IMR-90 (cell line): ENCODE data around the gene MMP25. TPM values are rescaled to one million over a fixed set of nuclear protein-coding genes. Genes with fewer than 3 reads are reported as not detected.

Experiments
- ATAC-seq: fragments of 200-7000 bp; cut with Tn5 transposase; 2 replicates; pipeline ENCODE4 v1.9.1; 2020; ENCODE audit warnings: low read depth, mild to moderate bottlenecking, moderate library complexity
- BruUV-seq: library from RNA; stranded (reverse); fragments of 400-500 nt; replicated peaks from 2 replicates; lab custom pipeline; 2021; lab: Mats Ljungman, UMichigan
- CTCF ChIA-PET: fragments of 300-600 bp; formaldehyde crosslinking; extraction: SDS; loops from one replicate; lab custom pipeline; 2021; ENCODE audit warnings: antibody characterized with exemption; lab: Yijun Ruan, JAX
- POLR2A ChIA-PET: fragments of 300-600 bp; sonication (Branson Sonifier 250); formaldehyde crosslinking; loops from one replicate; lab custom pipeline; 2022; ENCODE audit warnings: antibody characterized with exemption; ENCODE audit not compliant: unreplicated experiment; lab: Charles Lee
- DNase-seq: peaks from one replicate; pipeline ENCODE4 v3.0.0; 2013
- H2AFZ ChIP-seq: replicated peaks from 2 replicates; pipeline ENCODE3; 2013; ENCODE audit warnings: low read length, mild to moderate bottlenecking; ENCODE audit not compliant: poor library complexity
- H2AK5ac ChIP-seq: 2 replicates; pipeline ENCODE4 v1.6.1; 2013; ENCODE audit warnings: low read depth, low read length, inconsistent platforms
- H2AK9ac ChIP-seq: replicated peaks from 2 replicates; pipeline ENCODE3; 2013; ENCODE audit warnings: mild to moderate bottlenecking, low read depth, low read length, moderate library complexity; ENCODE audit not compliant: poor library complexity
- H2BK120ac ChIP-seq: 2 replicates; pipeline ENCODE4 v1.6.1; 2013; ENCODE audit warnings: low read depth, low read length, inconsistent platforms
- H2BK15ac ChIP-seq: 3 replicates; pipeline ENCODE4 v1.6.1; 2013; ENCODE audit warnings: low read depth, low read length, inconsistent platforms
- H2BK20ac ChIP-seq: 2 replicates; pipeline ENCODE4 v1.6.1; 2013; ENCODE audit warnings: low read depth, mild to moderate bottlenecking, inconsistent platforms, low read length, moderate library complexity
- H2BK5ac ChIP-seq: 2 replicates; pipeline ENCODE4 v1.6.1; 2013; ENCODE audit warnings: mild to moderate bottlenecking, low read depth, low read length, inconsistent platforms; ENCODE audit not compliant: poor library complexity, severe bottlenecking
- H3K14ac ChIP-seq: replicated peaks from 2 replicates; pipeline ENCODE4 v1.6.1; 2013; ENCODE audit warnings: low read depth, low read length, inconsistent platforms
- H3K18ac ChIP-seq: 2 replicates; pipeline ENCODE4 v1.6.1; 2013; ENCODE audit warnings: low read depth, low read length, control low read depth
- H3K23ac ChIP-seq: 2 replicates; pipeline ENCODE4 v1.6.1; 2013; ENCODE audit warnings: low read depth, low read length, inconsistent platforms
- H3K27ac ChIP-seq: 2 replicates; pipeline ENCODE4 v1.5.1; 2013; ENCODE audit warnings: mild to moderate bottlenecking, control low read depth, low read length; ENCODE audit not compliant: insufficient read depth
- H3K27me3 ChIP-seq: 2 replicates; pipeline ENCODE4 v1.6.1; 2013; ENCODE audit warnings: low read length; ENCODE audit not compliant: control insufficient read depth, insufficient read depth
- H3K36me3 ChIP-seq: 2 replicates; pipeline ENCODE4 v1.6.1; 2013; ENCODE audit warnings: low read length, mixed read lengths; ENCODE audit not compliant: control insufficient read depth, insufficient read depth
- H3K4ac ChIP-seq: 2 replicates; pipeline ENCODE4 v1.6.1; 2013; ENCODE audit warnings: low read depth, low read length, inconsistent platforms
- H3K4me1 ChIP-seq: 2 replicates; pipeline ENCODE4 v1.6.1; 2013; ENCODE audit warnings: low read length, mixed read lengths; ENCODE audit not compliant: control insufficient read depth, insufficient read depth
- H3K4me2 ChIP-seq: 2 replicates; pipeline ENCODE4 v1.6.1; 2013; ENCODE audit warnings: low read depth, mild to moderate bottlenecking, control low read depth, low read length, moderate library complexity
- H3K4me3 ChIP-seq: 2 replicates; pipeline ENCODE4 v1.5.1; 2013; ENCODE audit warnings: low read depth, mild to moderate bottlenecking, control low read depth, low read length, moderate library complexity; ENCODE audit not compliant: insufficient read depth
- H3K56ac ChIP-seq: 2 replicates; pipeline ENCODE4 v1.6.1; 2013; ENCODE audit warnings: low read length, inconsistent platforms; ENCODE audit not compliant: insufficient read depth; ENCODE audit errors: extremely low read depth
- H3K79me1 ChIP-seq, 2 experiments: 2 replicates each; pipeline ENCODE4 v1.6.1; 2013; ENCODE audit warnings: low read length in 2 of 2, inconsistent platforms in 1 of 2, low read depth in 1 of 2
- H3K9ac ChIP-seq: 2 replicates; pipeline ENCODE4 v1.6.1; 2013; ENCODE audit warnings: low read depth, low read length, control low read depth
- H3K9me1 ChIP-seq: 2 replicates; pipeline ENCODE4 v1.6.1; 2013; ENCODE audit warnings: low read length, inconsistent platforms; ENCODE audit not compliant: insufficient read depth
- H3K9me3 ChIP-seq: 2 replicates; pipeline ENCODE4 v1.6.1; 2013; ENCODE audit warnings: low read length; ENCODE audit not compliant: control insufficient read depth, insufficient read depth
- H4K20me1 ChIP-seq: 2 replicates; pipeline ENCODE4 v1.6.1; 2013; ENCODE audit warnings: low read length, inconsistent platforms; ENCODE audit not compliant: insufficient read depth
- H4K5ac ChIP-seq: 2 replicates; pipeline ENCODE4 v1.6.1; 2013; ENCODE audit warnings: mild to moderate bottlenecking, low read depth, low read length, control low read depth
- H4K8ac ChIP-seq, 2 experiments: 2 replicates each; pipeline ENCODE4 v1.6.1; 2013; ENCODE audit warnings: low read depth in 2 of 2, low read length in 2 of 2, control low read depth in 1 of 2, inconsistent platforms in 1 of 2
- H4K91ac ChIP-seq: 2 replicates; pipeline ENCODE4 v1.6.1; 2013; ENCODE audit warnings: low read depth, low read length, inconsistent platforms; ENCODE audit not compliant: insufficient read depth
- BHLHE40 ChIP-seq: fragments of 150-350 bp; IDR thresholded peaks from 2 replicates; pipeline ENCODE4 v1.6.1; 2016; ENCODE audit warnings: mild to moderate bottlenecking, low read depth, low read length
- CEBPB ChIP-seq: IDR thresholded peaks from 2 replicates; pipeline ENCODE4 v1.6.1; 2012; ENCODE audit warnings: low read depth, low read length, improper control_type of control experiment
- CHD1 ChIP-seq: IDR thresholded peaks from 2 replicates; pipeline ENCODE4 v1.6.1; 2012; ENCODE audit warnings: low read depth, low read length, improper control_type of control experiment
- FOS ChIP-seq: fragments of 150-350 bp; IDR thresholded peaks from 2 replicates; pipeline ENCODE4 v1.6.1; 2016; ENCODE audit warnings: low read depth, low read length
- MAFK ChIP-seq: IDR thresholded peaks from 2 replicates; pipeline ENCODE4 v1.6.1; 2012; ENCODE audit warnings: low read depth, low read length, improper control_type of control experiment
- MAZ ChIP-seq: IDR thresholded peaks from 2 replicates; pipeline ENCODE4 v1.6.1; 2012; ENCODE audit warnings: low read depth, mild to moderate bottlenecking, low read length, improper control_type of control experiment, moderate library complexity, borderline replicate concordance
- MXI1 ChIP-seq: IDR thresholded peaks from 2 replicates; pipeline ENCODE4 v1.6.1; 2012; ENCODE audit warnings: low read depth, mild to moderate bottlenecking, low read length, moderate library complexity, borderline replicate concordance
- NFE2L2 ChIP-seq: fragments of 150-350 bp; IDR thresholded peaks from 2 replicates; pipeline ENCODE4 v1.6.1; 2016; ENCODE audit warnings: low read depth, mild to moderate bottlenecking, low read length
- RAD21 ChIP-seq: IDR thresholded peaks from 2 replicates; pipeline ENCODE4 v1.6.1; 2012; ENCODE audit warnings: low read length, improper control_type of control experiment
- SMC3 ChIP-seq: fragments of 150-350 bp; IDR thresholded peaks from 2 replicates; pipeline ENCODE4 v1.6.1; 2016; ENCODE audit warnings: low read depth, mild to moderate bottlenecking, antibody characterized with exemption, low read length, moderate library complexity
- WGBS, 2 experiments: methylation state at CpG; one replicate each; pipeline versions ENCODE4 v1.1.5 to v1.1.7; 2013; ENCODE audit warnings: missing lambda C conversion rate in 2 of 2; ENCODE audit not compliant: insufficient read length in 1 of 2; ENCODE audit errors: extremely low coverage in 2 of 2; 5-methylcytosine and 5-hydroxymethylcytosine counted together
- dilution Hi-C: fragments of 300-500 bp; cut with HindIII; formaldehyde crosslinking; loops from one replicate; pipeline ENCODE4 v1.14.3; 2018; ENCODE audit warnings: low sequenced_read_pairs; ENCODE audit not compliant: unreplicated experiment
- in situ Hi-C: fragments of 300-500 bp; cut with MboI; formaldehyde crosslinking; loops from 3 replicates; pipeline ENCODE4 v1.14.3; 2019; ENCODE audit warnings: low sequenced_read_pairs, inconsistent platforms, mixed read lengths
- intact Hi-C: fragments of 100-400 bp; cut with micrococcal nuclease; formaldehyde crosslinking; loops from 2 replicates; pipeline ENCODE4 v1.10.0; 2022
- polyA plus RNA-seq, 3 experiments: library from polyadenylated mRNA; depleted of rRNA; stranded (reverse); fragments of >200 nt; gene quantifications; 2 replicates each; pipeline ENCODE4 v1.2.3, GENCODE V29; 2012; ENCODE audit warnings: low replicate concordance in 1 of 3
- total RNA-seq: library from RNA; depleted of rRNA; stranded (reverse); fragments of >200 nt; gene quantifications from 2 replicates; pipeline ENCODE4 v1.2.3, GENCODE V29; 2012
- TF ChIP-seq, protein P1 (sequence below): fragments of 150-350 bp; IDR thresholded peaks from 2 replicates; pipeline ENCODE4 v1.6.1; 2017; ENCODE audit warnings: mild to moderate bottlenecking, antibody characterized with exemption, low read length, low read depth

Gene MMP25
- total and polyA plus RNA-seq, 2 of the 4 experiments (the other 2 are of a cell fraction), result 0.07 TPM; not detected in 1

- Histone ChIP-seq H2BK120ac (no peak overlapping the region), H2AK9ac (no peak overlapping the region), H3K18ac (no peak overlapping the region), H4K5ac (no peak overlapping the region), H3K4ac (no peak overlapping the region), H3K56ac (no peak overlapping the region), H3K27me3 (peaks cover 43% of the 10 kb centered on the region), H2AK5ac (no peak overlapping the region), H2BK20ac (no peak overlapping the region), H3K4me1 (peaks cover 3% of the 10 kb centered on the region; the same call in 1 of the 2 replicates), H3K4me3 (no peak overlapping the region), H3K9me1 (no peaks in the 10 kb centered on the region), H4K8ac (no peak overlapping the region), H4K91ac (no peak overlapping the region), H3K23ac (no peak overlapping the region), H3K27ac (no peak overlapping the region), H3K4me2 (no peak overlapping the region), H2BK5ac (no peak overlapping the region), H3K14ac (no peak overlapping the region), H2AFZ (no peak overlapping the region), H3K79me1 (no peaks in the 10 kb centered on the region), H4K20me1 (peaks cover 4% of the 10 kb centered on the region; the same call in 1 of the 2 replicates), H3K9me3 (no peaks in the 10 kb centered on the region), H2BK15ac (no peak overlapping the region), H3K36me3 (no peaks in the 10 kb centered on the region), H3K9ac (no peak overlapping the region)
- dilution Hi-C loops (no loop called here), in situ Hi-C loops (no loop called here), intact Hi-C loops (no loop called here)
- POLR2A ChIA-PET, result no interaction called here
- BruUV-seq, result no TSS peak
- WGBS, 2 experiments, result no CpG with 5 or more reads among the region's 4 CpGs
- CTCF ChIA-PET, result no interaction called here
- TF ChIP-seq MXI1 (no peak), MAZ (no peak), NFE2L2 (no peak), FOS (no peak), CEBPB (no peak), CHD1 (no peak), MAFK (no peak), SMC3 (no peak), BHLHE40 (no peak), RAD21 (no peak)
- TF ChIP-seq, protein P1, sequence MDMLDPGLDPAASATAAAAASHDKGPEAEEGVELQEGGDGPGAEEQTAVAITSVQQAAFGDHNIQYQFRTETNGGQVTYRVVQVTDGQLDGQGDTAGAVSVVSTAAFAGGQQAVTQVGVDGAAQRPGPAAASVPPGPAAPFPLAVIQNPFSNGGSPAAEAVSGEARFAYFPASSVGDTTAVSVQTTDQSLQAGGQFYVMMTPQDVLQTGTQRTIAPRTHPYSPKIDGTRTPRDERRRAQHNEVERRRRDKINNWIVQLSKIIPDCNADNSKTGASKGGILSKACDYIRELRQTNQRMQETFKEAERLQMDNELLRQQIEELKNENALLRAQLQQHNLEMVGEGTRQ, result no peak
- no peak for DNase-seq
- ATAC-seq, result no peak
These were observed 37.7 kb upstream of the MMP25 start for GRCh38 chr16:3008690-3009037.
